EL (cell line): ENCODE data around the gene ANO4.
A peak's percentile ranks its signal among the peaks of the same experiment; 100 is the strongest.

ENCODE experiments used
- DNase-seq: peaks from one replicate; pipeline ENCODE4 v3.0.0-alpha.2; 2016

Gene ANO4

DNA sequence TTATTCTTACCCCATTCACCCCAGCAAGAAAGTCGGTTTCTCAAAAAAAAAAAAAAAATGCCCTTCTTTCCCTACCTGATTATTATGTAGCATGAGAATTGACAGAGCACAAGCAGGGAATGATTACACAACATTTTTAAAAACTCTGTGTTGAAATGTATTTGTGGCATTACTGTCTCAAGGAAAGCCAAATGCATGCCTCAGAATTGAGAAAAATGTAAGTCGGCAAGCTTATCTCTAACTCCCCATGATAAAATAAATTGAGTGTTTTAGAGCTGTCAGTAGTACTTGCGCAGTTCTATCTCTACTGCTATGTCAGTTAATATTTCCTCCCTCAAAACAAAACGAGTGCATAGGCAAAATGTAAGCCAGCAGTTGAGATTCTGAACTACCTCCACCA is 25.7 kb downstream of the ANO4 start:
- DNase-seq, result no peak

DNA sequence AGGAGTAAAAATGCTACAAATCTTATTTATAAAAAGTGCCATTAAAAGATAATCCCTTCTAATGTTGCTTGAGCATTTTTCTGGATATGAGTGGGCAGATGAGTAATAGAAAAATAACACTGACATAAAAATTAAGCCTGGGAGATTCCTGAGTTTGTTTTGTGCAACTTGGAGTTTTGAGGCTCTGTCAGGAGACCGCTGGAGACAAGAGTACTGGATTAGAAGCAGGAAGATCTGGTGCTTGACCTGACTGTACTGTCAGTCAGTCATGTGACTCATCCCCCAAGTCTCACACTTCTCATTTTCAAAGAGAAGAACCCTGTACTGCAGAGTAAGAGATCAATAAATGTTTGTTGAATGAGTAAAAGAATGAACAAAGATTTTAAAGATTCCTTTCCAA is 29.4 kb downstream of the ANO4 start:
- DNase-seq, result peak; percentile 82

DNA sequence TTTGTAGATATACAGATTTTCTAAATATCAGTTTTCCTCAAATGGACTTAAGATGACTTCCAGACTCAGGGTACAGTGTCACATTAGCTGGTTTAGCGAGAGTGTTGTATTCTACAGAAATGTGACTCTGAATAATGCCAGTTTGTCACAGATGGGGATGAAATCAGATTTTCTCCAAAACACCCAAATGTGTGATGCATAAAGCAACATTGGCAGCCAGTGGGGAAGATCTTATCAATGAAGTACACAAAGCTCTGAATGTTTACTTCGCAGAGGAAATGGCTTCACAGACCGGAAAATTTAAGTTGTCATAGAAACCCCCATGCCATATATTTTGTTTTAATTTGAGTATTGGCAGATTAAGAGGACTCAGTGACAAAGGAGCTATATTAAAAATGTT is 29.9 kb downstream of the ANO4 start:
- no peak for DNase-seq

DNA sequence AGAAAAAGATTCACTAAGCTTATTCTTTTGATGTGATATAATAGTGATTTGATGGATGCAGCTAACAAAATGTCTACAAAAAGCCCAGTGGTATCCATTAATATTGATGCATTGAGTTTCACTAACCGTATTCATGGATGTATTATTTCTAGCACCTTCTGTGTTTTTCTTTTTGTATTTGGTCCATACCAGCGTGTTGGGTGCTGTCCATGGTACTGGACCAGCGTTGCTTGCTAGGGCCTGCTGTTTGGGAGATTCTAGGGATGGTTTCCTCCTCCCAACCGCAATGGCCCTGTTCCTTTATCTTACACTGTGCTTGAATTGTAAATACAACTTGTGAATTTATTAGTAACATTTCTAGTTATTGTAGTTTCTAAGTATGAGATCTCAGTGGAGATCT is 31.7 kb downstream of the ANO4 start:
- DNase-seq, result peak; percentile 46

DNA sequence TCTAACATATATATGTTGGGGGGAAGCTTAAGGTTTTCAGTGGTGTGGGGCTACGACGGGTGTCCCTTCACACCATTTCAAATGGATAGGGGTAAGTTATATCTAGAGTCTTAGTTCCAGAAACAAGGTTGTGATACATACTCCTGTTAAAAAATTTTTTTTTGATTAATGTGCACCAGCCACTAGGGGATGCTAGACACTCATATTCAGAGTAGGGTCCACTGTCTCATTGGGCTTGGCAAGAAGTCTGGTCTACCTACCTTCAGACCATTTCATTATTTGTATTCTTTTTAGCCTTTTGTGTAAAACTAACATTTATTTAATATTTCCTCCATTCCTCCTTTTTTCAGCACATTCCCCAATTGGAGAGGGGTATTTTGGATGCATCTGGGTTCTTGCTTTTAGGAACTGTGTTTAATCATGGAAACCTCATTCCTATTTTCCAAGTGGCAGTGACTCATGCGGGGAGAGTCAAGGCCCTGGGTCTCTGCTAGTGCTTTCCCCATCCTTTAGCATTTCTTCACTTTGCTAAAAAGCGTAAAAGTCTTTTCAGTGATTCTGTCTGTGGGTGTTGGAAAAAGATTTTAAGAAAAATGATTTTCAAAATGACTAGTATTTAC is 33.4 kb downstream of the ANO4 start:
- peak; percentile 44 for DNase-seq

DNA sequence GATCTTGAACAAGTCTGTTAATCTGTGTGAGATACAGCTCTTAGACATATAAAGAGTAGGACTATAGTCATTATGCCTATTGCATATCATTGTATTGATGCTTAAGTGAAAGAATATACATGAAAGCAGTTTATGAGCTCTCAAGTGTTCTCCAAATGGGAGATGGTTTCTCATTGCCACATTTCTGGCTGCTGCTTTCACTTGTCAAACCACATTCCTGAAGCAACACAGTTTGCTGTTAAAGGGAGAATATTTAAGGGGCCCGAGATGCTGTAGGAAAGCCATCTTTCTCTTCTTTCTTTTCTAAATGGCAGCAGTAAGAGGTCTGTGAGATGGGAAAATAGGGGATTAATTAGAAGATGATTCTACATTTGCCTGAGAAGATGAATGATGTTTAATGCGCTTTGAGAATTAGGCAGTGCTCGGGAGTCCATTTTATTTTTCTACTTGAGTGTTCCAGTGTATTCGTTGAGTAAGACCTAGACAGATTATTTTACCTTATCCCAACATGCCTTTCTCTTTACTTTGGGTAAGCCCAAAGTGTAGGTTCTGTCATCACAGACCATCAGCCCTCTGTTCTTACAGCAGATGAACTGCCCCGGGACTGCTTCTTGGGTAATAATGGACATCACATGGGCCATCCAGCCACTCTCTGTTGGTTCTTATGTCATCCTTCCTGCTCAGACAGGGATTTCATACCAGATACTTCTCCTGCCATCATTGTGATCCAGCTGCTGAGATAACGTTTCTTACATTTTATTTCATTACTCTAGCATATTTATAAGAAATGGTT is 35.6 kb downstream of the ANO4 start:
- DNase-seq, result no peak

DNA sequence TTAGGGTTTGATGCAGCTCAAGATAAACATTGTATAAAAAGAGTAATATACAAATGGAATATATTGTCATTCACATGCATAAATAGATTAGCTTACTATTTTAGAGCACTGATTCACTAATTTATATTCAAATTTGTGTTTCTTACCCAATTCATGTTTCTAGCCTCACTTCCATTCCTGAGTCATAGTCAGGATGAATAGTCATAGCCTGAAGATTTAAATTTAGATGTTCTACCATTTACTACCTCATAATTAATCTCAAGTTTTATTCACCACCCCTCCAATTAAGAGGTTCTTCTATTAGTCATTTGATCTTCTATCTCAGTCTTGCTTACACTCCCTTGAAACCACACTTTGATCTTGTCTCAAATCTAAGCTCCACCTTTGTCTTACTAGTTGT is 38.7 kb downstream of the ANO4 start:
- no peak for DNase-seq

DNA sequence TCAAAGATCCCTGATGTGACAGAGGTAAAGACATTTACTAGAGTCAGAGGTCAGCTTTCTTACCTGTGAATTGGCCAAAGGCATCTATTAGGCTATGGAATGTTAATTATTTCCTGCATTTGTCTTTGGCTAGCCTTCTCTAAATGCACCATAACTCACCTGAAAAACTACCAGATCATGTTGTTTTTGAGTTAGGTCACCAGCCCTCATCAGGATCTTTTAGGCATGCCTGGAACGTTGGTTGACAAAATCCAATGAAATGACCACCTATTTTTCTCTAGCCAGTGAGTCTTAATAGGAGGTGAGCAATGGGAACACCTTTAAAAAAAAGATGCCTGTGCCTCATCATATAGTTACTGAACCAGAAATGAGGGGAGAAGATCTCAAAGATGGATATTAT is 46.2 kb downstream of the ANO4 start:
- DNase-seq, result no peak

DNA sequence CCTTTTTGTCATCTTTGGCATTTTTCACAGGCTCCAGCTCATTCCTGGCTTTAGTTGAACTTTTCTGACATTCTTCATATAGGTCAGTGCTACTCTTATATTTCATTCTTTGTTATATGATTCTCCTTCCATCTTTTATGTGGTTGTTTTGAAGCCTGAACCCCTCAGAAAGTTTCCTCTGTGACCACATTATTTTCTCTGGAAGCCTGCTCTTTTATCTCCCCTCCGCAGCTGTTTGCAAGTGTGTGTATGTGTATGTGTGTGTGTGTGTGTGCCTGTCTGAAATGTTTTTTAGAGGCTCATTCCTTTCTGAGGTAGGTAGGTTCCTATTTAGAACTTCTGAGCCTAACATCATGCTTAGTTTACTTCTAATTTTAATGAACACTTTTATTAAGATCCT is 47.6 kb downstream of the ANO4 start:
- DNase-seq, result no peak

DNA sequence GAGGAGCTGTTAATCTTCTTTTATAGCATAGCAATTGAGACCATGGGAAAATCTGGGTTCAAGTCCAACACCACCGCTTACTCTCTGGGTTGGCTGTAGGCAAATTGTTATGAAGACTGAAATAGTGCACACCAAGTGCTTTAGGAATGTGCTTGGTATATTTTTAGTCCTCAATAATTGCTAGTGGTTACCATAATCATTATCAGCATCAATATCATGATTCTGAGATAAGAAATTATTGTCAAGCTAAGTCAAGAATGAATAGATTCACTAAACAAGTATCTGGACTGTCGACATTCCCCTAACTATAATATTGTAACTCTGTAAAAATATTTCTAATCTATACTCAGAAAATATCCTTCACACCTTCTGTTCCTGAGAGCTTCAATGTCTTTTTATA is 48.5 kb downstream of the ANO4 start:
- no peak for DNase-seq

DNA sequence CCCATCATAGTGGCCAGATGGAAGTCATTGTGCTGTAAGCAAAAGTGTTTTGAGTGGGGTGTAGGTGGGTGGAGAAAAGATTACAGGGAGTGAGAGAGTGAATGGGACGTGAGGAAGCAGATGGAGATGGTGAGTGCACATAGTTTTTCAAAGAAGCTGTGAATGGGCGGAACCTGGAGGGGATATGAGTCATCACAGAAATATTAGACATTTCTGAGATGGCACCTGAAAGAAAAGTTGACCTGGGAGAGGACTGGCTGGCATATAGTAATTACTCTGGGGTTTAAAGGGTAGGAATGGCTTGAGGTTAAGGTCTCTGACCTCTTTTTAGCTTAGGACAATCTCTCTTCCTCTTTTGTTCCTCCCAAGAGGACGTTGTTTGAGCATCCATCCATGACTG is 50.5 kb downstream of the ANO4 start:
- DNase-seq, result peak; percentile 41

DNA sequence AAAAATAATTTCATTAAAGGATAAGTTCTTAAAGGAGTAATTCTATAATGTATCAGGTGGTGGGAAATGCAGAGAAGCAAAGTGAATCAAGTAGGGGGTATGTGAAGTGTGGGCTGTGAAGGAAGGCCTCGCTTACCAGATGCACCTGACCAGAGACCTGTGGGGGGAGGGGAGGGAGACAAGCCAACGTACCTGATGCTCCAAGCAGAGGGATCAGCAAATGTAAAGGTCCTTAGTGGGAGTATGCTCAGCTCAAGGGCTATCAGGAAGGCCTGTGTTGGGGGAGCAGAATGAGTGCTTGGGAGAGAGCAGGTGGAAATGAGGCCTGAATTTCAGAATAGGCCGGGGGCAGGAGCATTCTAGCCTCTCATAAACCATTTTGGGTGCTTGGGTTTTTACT is 57.1 kb downstream of the ANO4 start:
- DNase-seq, result no peak

DNA sequence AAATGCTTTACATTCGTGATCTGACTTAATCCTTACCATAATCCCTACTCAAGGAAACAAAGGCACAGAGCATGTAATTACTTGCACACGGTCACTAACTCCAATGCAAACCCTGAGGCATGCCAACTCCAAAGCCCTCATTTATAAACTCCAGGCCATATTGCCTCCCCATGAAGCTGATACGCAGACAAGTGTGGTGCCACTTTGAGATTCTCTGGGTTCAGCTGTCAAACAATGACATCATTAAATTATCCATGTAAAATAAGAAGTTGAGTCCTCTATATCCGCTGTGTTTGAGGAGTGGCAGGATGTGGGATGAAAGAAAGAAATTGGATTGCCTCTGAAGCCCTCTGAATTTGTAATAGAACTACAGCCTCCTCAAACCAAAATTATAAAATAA is 62.8 kb downstream of the ANO4 start:
- DNase-seq, result no peak

DNA sequence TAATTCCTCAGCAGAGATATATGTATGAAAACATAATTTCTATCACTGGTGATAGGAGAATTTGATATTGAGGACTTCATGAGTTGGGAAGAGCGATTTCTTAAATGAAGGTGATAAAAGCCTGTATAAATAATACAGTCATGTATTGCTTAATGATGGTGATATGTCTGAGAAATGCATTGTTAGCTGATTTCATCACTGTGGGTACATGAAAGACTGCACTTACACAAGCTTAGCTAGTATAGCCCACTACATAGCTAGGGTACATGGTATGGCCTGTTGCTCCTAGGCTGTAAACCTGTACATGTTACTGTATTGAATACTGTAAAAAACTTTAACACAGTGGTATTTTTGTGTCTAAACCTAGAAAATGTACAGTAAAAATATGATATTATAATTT is 63.4 kb downstream of the ANO4 start:
- DNase-seq, result no peak

DNA sequence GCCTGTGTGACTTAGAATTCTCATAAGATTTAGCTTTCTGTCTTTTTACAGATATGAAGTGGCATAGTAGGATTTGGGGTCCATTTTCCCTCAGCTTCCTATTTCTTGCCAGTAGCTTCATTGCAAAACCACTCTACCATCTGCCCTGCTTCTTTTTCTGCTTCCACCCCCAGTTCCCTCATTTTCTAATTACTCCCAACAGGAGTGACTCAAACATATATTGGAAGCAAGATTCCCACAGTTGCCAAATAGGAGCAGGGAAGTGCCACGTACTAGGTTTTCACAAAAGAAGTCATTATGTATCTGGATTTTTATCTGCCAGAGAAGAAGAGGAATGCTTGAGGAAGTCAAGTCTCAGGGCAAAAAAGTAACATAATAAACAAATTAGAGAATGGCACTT is 64.1 kb downstream of the ANO4 start:
- no peak for DNase-seq

DNA sequence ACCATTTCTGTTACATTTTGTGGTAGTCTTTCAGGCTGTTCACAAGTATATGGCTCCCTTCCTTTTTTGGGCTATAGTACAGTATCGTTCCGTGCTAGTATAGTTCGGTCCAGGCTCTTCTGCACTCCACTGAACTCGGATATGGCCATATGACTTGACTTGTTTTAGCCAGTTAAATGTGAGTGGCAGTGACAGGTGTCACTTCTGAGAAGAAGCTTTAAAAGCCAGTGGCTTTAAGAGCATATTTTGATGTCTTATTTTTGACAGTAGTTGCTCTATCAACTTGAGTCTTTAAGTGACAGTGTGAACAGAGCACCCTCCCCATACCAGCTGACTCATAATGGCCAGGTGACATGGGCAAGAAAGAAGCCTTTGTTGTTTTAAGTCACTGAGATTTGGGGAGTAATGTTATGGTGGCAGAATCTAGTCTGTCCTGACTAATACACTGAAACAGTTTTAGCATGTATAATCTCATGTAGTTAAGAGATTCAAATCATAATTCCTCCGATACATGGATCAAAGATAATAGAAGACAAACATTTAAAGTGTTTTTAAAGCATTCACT is 64.6 kb downstream of the ANO4 start:
- no peak for DNase-seq

DNA sequence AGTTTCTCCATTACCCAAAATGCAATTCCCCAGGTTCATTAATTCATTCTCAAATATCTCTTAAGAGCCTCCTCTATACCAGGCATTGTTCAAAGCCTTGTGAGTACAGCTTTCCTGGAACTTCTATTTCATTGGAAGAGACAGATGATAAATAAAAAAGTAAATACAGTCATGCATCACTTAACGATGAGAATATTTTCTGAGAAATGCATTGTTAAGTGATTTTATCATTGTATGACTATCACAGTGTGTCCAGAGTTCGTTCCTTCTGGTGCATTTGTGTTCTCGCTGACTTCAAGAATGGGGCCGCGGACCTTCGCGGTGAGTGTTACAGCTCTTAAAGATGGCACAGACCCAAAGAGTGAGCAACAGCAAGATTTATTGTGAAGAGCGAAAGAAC is 66.0 kb downstream of the ANO4 start:
- no peak for DNase-seq

DNA sequence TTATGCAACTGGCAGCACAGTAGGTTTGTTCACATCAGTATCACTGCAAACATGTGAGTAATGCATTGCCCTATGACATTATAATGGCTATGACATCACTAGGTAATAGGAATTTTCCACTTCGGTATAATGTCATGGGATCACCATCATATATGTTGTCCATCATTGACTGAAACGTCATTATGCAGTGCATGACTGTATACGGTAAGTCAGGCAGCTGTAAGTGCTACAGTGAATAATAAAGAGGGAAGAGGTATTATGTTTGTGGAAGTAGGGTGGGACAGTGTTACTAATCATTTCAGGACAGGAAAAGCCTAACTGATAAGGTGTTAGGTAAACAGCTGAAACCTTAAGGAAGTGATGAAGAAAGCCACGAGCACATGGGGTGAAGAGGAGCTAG is 68.1 kb downstream of the ANO4 start:
- DNase-seq, result no peak

DNA sequence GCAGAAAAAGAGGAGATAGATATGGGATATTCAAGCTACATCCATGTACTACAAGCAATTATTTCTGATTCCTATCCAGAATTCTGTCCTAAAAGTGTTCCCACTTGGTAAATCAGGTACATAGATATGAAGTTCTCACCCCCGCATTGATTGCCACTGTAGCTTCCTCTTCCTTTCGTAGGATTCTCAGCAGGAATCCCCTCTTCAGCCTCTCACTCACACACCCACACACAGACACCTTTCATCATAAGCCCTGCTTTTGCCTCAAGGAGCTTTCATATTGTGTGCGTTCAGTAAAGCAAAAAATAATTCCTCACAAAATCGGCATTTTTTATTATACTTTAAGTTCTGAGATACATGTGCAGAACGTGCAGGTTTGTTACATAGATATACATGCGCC is 69.8 kb downstream of the ANO4 start:
- DNase-seq, result no peak

DNA sequence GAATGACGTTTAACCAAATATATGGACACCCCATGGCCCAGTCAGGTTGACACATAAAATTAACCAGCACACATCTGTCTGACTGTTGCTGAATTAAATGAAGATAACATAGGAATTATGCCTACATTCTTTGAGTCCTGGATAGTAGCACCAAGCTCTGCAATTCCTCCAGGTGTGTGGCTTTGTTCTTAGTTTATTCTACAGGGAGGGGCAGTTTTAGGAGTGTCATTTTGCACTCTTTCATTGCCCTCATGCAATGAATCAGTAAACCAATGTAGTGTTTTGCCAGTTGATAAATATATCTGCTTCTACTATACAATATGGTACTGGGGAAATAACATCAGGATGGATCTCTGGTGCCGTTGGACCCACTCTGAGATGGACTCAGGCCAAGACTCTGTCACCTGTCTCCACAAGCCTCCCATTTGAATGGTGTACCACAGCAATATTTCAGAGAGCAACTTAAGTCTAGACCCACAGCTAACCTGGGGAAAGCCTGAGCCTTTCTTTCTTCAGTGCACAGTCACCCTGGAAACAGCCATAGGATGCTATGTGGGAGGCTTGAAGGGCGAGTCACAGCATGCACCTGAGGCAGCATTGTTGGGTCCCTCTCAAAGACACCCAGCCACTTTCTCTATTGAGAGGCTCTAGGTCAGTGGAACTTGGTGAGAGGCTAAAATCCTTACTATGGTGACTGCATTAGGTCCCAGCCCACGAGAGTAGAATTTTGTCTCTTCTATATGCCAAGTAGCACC is 73.2 kb downstream of the ANO4 start:
- DNase-seq, result no peak

DNA sequence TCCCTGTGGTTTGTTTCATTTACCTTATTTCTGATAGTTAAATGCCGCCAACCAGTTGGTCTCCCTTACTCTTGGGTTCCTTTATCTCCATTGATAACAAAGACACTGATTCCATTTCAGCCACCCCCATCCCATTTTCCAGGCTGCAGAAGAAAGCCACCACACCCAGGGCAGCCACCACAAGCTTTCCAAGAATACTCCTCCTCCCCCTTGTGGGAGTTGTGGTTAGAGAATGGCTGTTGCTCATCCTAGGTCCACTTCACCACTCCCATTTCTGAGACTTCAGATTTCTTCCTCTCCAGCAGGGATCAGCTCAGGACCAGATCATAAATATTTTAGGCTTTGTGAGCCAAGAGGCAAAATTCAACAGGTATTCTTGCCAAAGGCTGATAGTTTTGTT is 73.9 kb downstream of the ANO4 start:
- DNase-seq, result peak; percentile 39

DNA sequence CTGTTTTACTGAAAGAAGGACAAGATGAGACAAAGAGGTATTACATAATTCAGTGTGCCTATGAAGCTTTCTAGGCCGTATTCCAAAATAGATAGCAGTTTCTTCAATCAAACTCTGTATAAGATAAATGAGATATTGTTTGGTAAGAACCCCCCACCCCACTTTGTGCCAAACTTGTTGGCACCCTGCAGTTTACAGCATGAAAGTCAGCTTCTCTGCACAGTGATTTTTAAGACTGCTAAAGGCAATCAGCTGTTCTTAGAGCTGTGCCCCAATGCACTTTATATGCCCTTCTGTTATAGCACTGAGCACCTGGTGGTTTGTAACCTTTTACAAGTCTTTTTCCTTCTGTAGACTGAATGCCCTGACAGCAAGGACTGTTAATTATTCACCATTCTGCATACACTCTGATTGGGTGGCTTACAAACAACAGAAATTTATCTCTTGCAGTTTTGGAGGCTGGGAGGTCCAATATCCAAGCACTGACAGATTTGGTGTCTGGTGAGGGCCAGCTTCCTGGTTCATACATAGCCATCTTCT is 76.7 kb downstream of the ANO4 start:
- DNase-seq, result no peak

DNA sequence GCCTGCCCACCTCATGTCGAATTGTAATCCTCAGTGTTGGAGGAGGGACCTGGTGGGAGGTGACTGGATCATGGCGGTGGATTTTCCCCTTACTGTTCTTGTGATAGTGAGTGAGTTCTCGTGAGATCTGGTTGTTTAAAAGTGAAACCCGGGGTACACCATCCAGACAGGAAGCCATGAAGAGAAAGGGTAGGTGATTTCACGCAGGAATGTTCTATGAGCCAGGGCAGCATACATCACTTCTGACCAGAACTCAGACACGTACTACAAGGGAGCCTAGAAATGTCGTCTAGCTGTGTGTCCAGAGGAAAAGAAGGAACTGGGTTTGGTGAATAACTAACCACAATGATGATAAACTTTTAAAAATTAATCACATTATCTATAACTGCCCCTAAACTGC is 80.6 kb downstream of the ANO4 start:
- no peak for DNase-seq

DNA sequence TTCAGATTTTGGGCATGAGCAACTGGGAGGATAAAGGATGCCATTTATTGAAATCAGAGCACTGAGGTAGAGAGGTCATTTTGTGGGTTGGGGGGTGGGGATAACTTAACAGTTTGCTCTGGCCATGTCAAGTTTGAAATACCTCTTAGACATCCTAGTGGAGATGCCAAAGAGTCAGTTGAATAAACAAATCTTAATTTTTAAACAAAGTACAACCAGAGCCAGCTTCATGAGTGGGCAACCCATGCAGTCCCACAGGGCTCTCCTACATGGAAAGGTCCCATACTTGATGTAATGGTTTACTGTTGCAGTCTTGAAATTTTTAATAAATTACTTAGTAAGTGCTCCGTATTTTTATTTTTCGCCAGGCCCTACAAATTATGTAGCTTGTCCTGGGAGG is 81.2 kb downstream of the ANO4 start:
- DNase-seq, result no peak
